Suprapubic skin (tissue), 4 donors: ENCODE data around the gene KLHL29. TPM values are rescaled to one million over a fixed set of nuclear protein-coding genes. Genes with fewer than 3 reads are reported as not detected.

Experiments
- DNase-seq, 2 donors: peaks; one replicate each; pipeline ENCODE4 v3.0.0-alpha.2; 2019; ENCODE audit warnings: low spot score in 2 of 2
- H3K27ac ChIP-seq: fragments of 200-600 bp; sonication (generic); one replicate; pipeline ENCODE4 v1.5.1; 2019
- H3K27me3 ChIP-seq: fragments of 200-600 bp; sonication (generic); one replicate; pipeline ENCODE4 v1.5.1; 2019
- H3K36me3 ChIP-seq: fragments of 200-600 bp; sonication (generic); one replicate; pipeline ENCODE4 v1.5.1; 2019
- H3K4me1 ChIP-seq: fragments of 200-600 bp; sonication (generic); one replicate; pipeline ENCODE4 v1.5.1; 2019
- H3K4me3 ChIP-seq: fragments of 200-600 bp; sonication (generic); one replicate; pipeline ENCODE4 v1.5.1; 2019; ENCODE audit warnings: mild to moderate bottlenecking
- H3K9me3 ChIP-seq: fragments of 200-600 bp; sonication (generic); one replicate; pipeline ENCODE4 v1.5.1; 2019
- CTCF ChIP-seq, 2 donors: fragments of 200-600 bp in 1 of 2; fragments of 450-650 bp in 1 of 2; sonication (generic) in 1 of 2; IDR thresholded peaks; one replicate each; pipeline ENCODE4 v1.5.1; 2016 to 2019; ENCODE audit warnings: antibody characterized with exemption in 2 of 2, mild to moderate bottlenecking in 1 of 2, moderate library complexity in 1 of 2
- EP300 ChIP-seq: sonication (generic); formaldehyde crosslinking; IDR thresholded peaks from one replicate; pipeline ENCODE4 v1.6.1; 2017; ENCODE audit warnings: antibody characterized with exemption
- POLR2A ChIP-seq, 2 donors: fragments of 450-650 bp; IDR thresholded peaks; one replicate each; pipeline ENCODE4 v1.6.1; 2017; ENCODE audit warnings: antibody characterized with exemption in 2 of 2, mild to moderate bottlenecking in 2 of 2, moderate library complexity in 2 of 2
- POLR2AphosphoS5 ChIP-seq, 3 donors: sonication (generic); formaldehyde crosslinking; IDR thresholded peaks; one replicate each; pipeline ENCODE4 v1.6.1; 2017; ENCODE audit warnings: antibody characterized with exemption in 3 of 3
- WGBS: methylation state at CpG from one replicate; pipeline ENCODE4 v1.1.5; 2018; 5-methylcytosine and 5-hydroxymethylcytosine counted together
- total RNA-seq, 4 donors: library from RNA; depleted of rRNA; stranded (reverse); fragments of >200 nt; gene quantifications; one replicate each; pipeline ENCODE4 v1.1.0, GENCODE V29; 2016

KLHL29 gene
- total RNA-seq, 4 donors from 2014 or later: 17.1 to 30.8 (median 20.7) TPM

DNA sequence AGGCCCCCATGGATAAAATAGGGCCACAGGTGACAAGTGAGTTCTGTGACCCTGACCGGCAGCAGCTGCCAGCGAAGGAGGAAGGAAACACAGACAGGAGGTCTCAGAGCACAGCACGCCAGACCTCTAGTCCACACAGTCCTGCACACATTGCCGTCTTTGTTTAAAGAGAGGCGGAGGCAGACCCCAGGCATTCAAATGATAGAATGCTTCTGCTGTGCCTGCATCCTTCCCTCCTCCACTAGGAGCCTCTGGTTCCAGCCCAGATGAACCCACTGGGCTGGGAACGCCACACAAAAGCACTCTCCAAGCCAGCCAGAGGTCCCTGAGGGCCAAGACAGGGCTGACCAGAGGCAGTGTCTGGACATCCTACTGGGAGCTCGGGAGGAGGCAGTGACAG is 118.7 kb downstream of the KLHL29 start:
- H3K27ac ChIP-seq: no peak overlapping the region
- DNase-seq: no peak
- H3K4me3 ChIP-seq: no peak overlapping the region
- H3K9me3 ChIP-seq: no peaks in the 10 kb centered on the region
- H3K36me3 ChIP-seq: no peaks in the 10 kb centered on the region
- no peak for TF ChIP-seq EP300
- no peak for TF ChIP-seq POLR2A (IDR thresholded peaks at IDR 0.05)
- no peak for TF ChIP-seq POLR2AphosphoS5 (IDR thresholded peaks at IDR 0.05)
- TF ChIP-seq CTCF (IDR thresholded peaks at IDR 0.05): no peak
- H3K27me3 ChIP-seq: no peaks in the 10 kb centered on the region
- 66% methylated on average over 5 of the region's 7 CpGs for WGBS
- H3K4me1 ChIP-seq: peaks cover 33% of the 10 kb centered on the region

- Histone ChIP-seq H3K36me3 (no peaks in the 10 kb centered on the region), H3K27me3 (no peaks in the 10 kb centered on the region), H3K27ac (no peak overlapping the region), H3K4me3 (no peak overlapping the region), H3K9me3 (no peaks in the 10 kb centered on the region), H3K4me1 (peaks cover 24% of the 10 kb centered on the region)
- WGBS: 82% methylated on average over 4 of the region's 8 CpGs
- no peak for TF ChIP-seq POLR2AphosphoS5 (IDR thresholded peaks at IDR 0.05)
- TF ChIP-seq EP300: no peak
- no peak for TF ChIP-seq CTCF (IDR thresholded peaks at IDR 0.05)
- no peak for TF ChIP-seq POLR2A (IDR thresholded peaks at IDR 0.05)
- DNase-seq: no peak
These were observed 119.6 kb downstream of the KLHL29 start for GRCh38 chr2:23504591-23504990.

DNA sequence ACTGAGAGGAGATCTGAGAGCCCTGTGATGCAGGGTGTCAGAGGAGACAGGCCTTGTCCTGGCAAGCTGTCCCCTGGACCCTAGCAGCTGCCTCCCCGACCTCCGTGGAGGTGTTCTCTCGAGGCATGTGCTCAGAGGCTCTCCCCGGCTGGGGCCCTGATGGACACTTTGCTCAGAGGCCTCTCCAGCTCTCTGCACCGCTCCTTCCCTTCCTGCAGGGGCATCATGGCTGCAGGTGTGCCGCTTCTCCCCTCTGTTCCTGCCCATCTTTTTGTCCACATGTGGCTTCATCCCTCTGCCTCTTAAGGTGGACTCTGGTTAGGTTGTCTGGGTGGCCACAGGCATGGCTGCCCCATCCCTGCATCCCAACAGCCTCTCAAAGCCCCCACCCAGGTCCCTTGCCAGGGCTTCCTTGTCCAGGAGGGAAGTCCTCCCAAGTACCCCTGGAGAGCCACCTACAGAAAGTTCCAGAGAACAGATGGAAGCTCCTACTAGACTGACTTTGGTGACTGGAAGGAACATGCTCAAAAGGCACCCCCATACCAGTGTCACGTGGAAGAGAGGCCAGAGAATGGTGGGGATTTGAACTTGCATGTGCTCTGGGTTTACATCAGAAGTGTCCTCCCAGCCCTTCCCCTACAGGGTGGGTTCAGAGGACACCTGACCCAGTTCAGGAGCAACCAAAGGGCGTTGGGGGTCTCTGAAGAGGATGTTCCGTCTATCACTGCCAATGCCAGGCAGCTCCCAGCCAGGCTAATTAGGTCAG is 120.4 kb downstream of the KLHL29 start:
- TF ChIP-seq CTCF (IDR thresholded peaks at IDR 0.05) (no peak), EP300 (no peak), POLR2AphosphoS5 (IDR thresholded peaks at IDR 0.05) (no peak), POLR2A (IDR thresholded peaks at IDR 0.05) (no peak)
- peaks cover 19% of the 10 kb centered on the region for H3K4me1 ChIP-seq
- no peak overlapping the region for H3K4me3 ChIP-seq
- 87% methylated on average over 9 of the region's 9 CpGs for WGBS
- H3K36me3 ChIP-seq: no peaks in the 10 kb centered on the region
- no peaks in the 10 kb centered on the region for H3K9me3 ChIP-seq
- H3K27ac ChIP-seq: no peak overlapping the region
- no peak for DNase-seq
- H3K27me3 ChIP-seq: no peaks in the 10 kb centered on the region

DNA sequence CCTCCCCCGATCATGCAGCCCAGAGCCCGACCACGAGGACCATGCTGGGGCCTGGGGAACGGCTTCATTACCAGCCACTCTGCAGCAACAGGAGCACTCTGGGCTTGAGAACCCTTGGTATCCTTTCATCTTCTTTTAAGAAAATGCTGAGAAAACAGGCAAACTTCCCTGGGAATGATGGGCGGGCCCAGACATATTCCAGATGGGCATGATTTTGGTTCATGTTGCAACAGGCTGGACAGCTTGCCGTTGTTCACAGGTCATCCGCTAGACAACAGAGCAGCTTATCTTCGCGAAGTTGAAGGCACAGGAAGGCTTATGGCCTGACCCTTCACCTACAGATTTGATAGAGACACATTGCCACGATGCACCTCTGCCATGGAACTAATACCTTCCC is 121.0 kb downstream of the KLHL29 start:
- no peak for DNase-seq
- no peak for TF ChIP-seq CTCF (IDR thresholded peaks at IDR 0.05)
- TF ChIP-seq EP300: no peak
- no peak for TF ChIP-seq POLR2A (IDR thresholded peaks at IDR 0.05)
- no peak for TF ChIP-seq POLR2AphosphoS5 (IDR thresholded peaks at IDR 0.05)
- H3K36me3 ChIP-seq: no peaks in the 10 kb centered on the region
- H3K4me3 ChIP-seq: no peak overlapping the region
- no peak overlapping the region for H3K27ac ChIP-seq
- 61% methylated on average over 9 of the region's 10 CpGs for WGBS
- no peaks in the 10 kb centered on the region for H3K27me3 ChIP-seq
- H3K9me3 ChIP-seq: no peaks in the 10 kb centered on the region
- peaks cover 19% of the 10 kb centered on the region for H3K4me1 ChIP-seq

GRCh38 chr2:23506531-23507266 is 121.7 kb downstream of the KLHL29 start:
- WGBS: 61% methylated on average over 9 of the region's 9 CpGs
- TF ChIP-seq POLR2A (IDR thresholded peaks at IDR 0.05): no peak
- TF ChIP-seq EP300: no peak
- TF ChIP-seq POLR2AphosphoS5 (IDR thresholded peaks at IDR 0.05): no peak
- TF ChIP-seq CTCF (IDR thresholded peaks at IDR 0.05): no peak
- Histone ChIP-seq H3K36me3 (no peaks in the 10 kb centered on the region), H3K27ac (no peak overlapping the region), H3K4me1 (peaks cover 19% of the 10 kb centered on the region), H3K27me3 (no peaks in the 10 kb centered on the region), H3K4me3 (no peak overlapping the region), H3K9me3 (no peaks in the 10 kb centered on the region)
- DNase-seq: no peak
